SK-N-SH treated with all-trans-retinoic acid at 6 μM for 48 hours (cell line): ENCODE data around the gene TAMALIN.

Experiments used
- ESRRG ChIP-seq: fragments of 250-450 bp; sonication (Bioruptor Pico); IDR thresholded peaks from 2 replicates; pipeline ENCODE4 v1.6.1; 2021; ENCODE audit warnings: mild to moderate bottlenecking
- PATZ1 ChIP-seq: fragments of 250-450 bp; sonication (Bioruptor Pico); IDR thresholded peaks from 2 replicates; pipeline ENCODE4 v1.8.0; 2020; ENCODE audit warnings: mild to moderate bottlenecking, moderate library complexity, borderline replicate concordance
- POU6F1 ChIP-seq: fragments of 250-450 bp; sonication (Bioruptor Pico); IDR thresholded peaks from 2 replicates; pipeline ENCODE4 v1.8.0; 2021; ENCODE audit warnings: low read depth, mild to moderate bottlenecking, moderate library complexity, borderline replicate concordance
- RARB ChIP-seq: fragments of 250-450 bp; sonication (Bioruptor Pico); IDR thresholded peaks from 2 replicates; pipeline ENCODE4 v1.8.0; 2021; ENCODE audit warnings: mild to moderate bottlenecking, moderate library complexity
- TOX ChIP-seq: fragments of 250-450 bp; sonication (Bioruptor Pico); IDR thresholded peaks from 2 replicates; pipeline ENCODE4 v1.8.0; 2021; ENCODE audit warnings: mild to moderate bottlenecking, moderate library complexity, borderline replicate concordance
- ZFP30 ChIP-seq: fragments of 450-650 bp; formaldehyde crosslinking; IDR thresholded peaks from 2 replicates; pipeline ENCODE4 v1.5.0; 2022; ENCODE audit warnings: mild to moderate bottlenecking, moderate library complexity

- TF ChIP-seq ZFP30 (no peak), POU6F1 (no peak), ESRRG (CRISPR knock-in tag) (no peak), RARB (CRISPR knock-in tag) (no peak), PATZ1 (CRISPR knock-in tag) (no peak), TOX (CRISPR knock-in tag) (no peak)
Measured at GRCh38 chr12:52032446-52032803, 25.7 kb downstream of the TAMALIN start.
